ENCODE results near the gene PABPC1L. TPM values are rescaled to one million over a fixed set of nuclear protein-coding genes. Genes with fewer than 3 reads are reported as not detected.

The PABPC1L gene
- total and polyA plus RNA-seq, 2 experiments from 2014 or later, result 14.9 to 36.0 TPM

- Histone ChIP-seq H3K9me3 (ENCODE audit: low read depth) (no peaks in the 10 kb centered on the region), H3K4me1 (ENCODE audit: low read depth) (no peaks in the 10 kb centered on the region), H3K4me3 (no peak overlapping the region), H3K27ac (no peak overlapping the region), H3K36me3 (peaks cover 46% of the 10 kb centered on the region), H3K27me3 (no peaks in the 10 kb centered on the region)
- TF ChIP-seq CTCF (IDR thresholded peaks at IDR 0.05; ENCODE audit: low read depth, low read length), result no peak
- no peak for DNase-seq (ENCODE audit: low read depth in 1 of 2, low spot score in 1 of 2)
Measured at GRCh38 chr20:44945261-44945660, 35.4 kb downstream of the PABPC1L start.

GRCh38 chr20:44946271-44946852 is 36.5 kb downstream of the PABPC1L start:
- TF ChIP-seq CTCF (IDR thresholded peaks at IDR 0.05; ENCODE audit: low read depth, low read length), result no peak
- no peaks in the 10 kb centered on the region for H3K27me3 ChIP-seq
- no peaks in the 10 kb centered on the region for H3K4me1 ChIP-seq (ENCODE audit: low read depth)
- no peak overlapping the region for H3K4me3 ChIP-seq
- H3K27ac ChIP-seq, result no peak overlapping the region
- no peak for DNase-seq (ENCODE audit: low read depth in 1 of 2, low spot score in 1 of 2)
- H3K36me3 ChIP-seq, result peaks cover 57% of the 10 kb centered on the region
- H3K9me3 ChIP-seq (ENCODE audit: low read depth), result no peaks in the 10 kb centered on the region

GRCh38 chr20:44948107-44948506 is 38.2 kb downstream of the PABPC1L start:
- no peak for DNase-seq (ENCODE audit: low read depth in 1 of 2, low spot score in 1 of 2)
- H3K27me3 ChIP-seq, result no peaks in the 10 kb centered on the region
- H3K4me1 ChIP-seq (ENCODE audit: low read depth), result no peaks in the 10 kb centered on the region
- no peak overlapping the region for H3K4me3 ChIP-seq
- no peaks in the 10 kb centered on the region for H3K9me3 ChIP-seq (ENCODE audit: low read depth)
- no peak for TF ChIP-seq CTCF (IDR thresholded peaks at IDR 0.05; ENCODE audit: low read depth, low read length)
- H3K27ac ChIP-seq, result no peak overlapping the region
- H3K36me3 ChIP-seq, result peaks cover 64% of the 10 kb centered on the region

- Histone ChIP-seq H3K27ac (no peak overlapping the region), H3K27me3 (no peaks in the 10 kb centered on the region), H3K9me3 (ENCODE audit: low read depth) (no peaks in the 10 kb centered on the region), H3K4me1 (ENCODE audit: low read depth) (no peaks in the 10 kb centered on the region), H3K36me3 (peaks cover 67% of the 10 kb centered on the region), H3K4me3 (no peak overlapping the region)
- no peak for DNase-seq (ENCODE audit: low read depth in 1 of 2, low spot score in 1 of 2)
- no peak for TF ChIP-seq CTCF (IDR thresholded peaks at IDR 0.05; ENCODE audit: low read depth, low read length)
Measured at GRCh38 chr20:44948513-44948912, 38.7 kb downstream of the PABPC1L start.

- Histone ChIP-seq H3K27me3 (no peaks in the 10 kb centered on the region), H3K9me3 (ENCODE audit: low read depth) (no peaks in the 10 kb centered on the region), H3K4me3 (no peak overlapping the region), H3K4me1 (ENCODE audit: low read depth) (no peaks in the 10 kb centered on the region), H3K36me3 (peaks cover 77% of the 10 kb centered on the region), H3K27ac (no peak overlapping the region)
- no peak for DNase-seq (ENCODE audit: low read depth in 1 of 2, low spot score in 1 of 2)
- no peak for TF ChIP-seq CTCF (IDR thresholded peaks at IDR 0.05; ENCODE audit: low read depth, low read length)
Measured at GRCh38 chr20:44950368-44950767, 40.5 kb downstream of the PABPC1L start.

All from cardiac muscle cell (in vitro differentiated cells and primary cell).